H1 (cell line): Measurements from ENCODE around the gene GLI1. TPM values are rescaled to one million over a fixed set of nuclear protein-coding genes. Genes with fewer than 3 reads are reported as not detected.
A peak's percentile ranks its signal among the peaks of the same experiment; 100 is the strongest.

Experiments used
- ASH2L ChIP-seq: fragments of 200-600, 300-600 bp; sonication (generic); IDR thresholded peaks from one replicate; pipeline ENCODE4 v1.7.1; 2017; ENCODE audit warnings: low read length
- BRCA1 ChIP-seq: IDR thresholded peaks from 2 replicates; pipeline ENCODE4 v1.6.1; 2012; ENCODE audit warnings: low read depth, low read length, improper control_type of control experiment
- CBX5 ChIP-seq: fragments of 300-800, 300-1000 bp; sonication (generic); IDR thresholded peaks from 2 replicates; pipeline ENCODE4 v1.7.1; 2016; ENCODE audit warnings: antibody characterized with exemption, low read length, low read depth
- GTF2F1 ChIP-seq: IDR thresholded peaks from 2 replicates; pipeline ENCODE4 v1.6.1; 2012; ENCODE audit warnings: low read depth, low read length, improper control_type of control experiment, borderline replicate concordance
- HDAC6 ChIP-seq: IDR thresholded peaks from one replicate; pipeline ENCODE4 v1.7.1; 2012; ENCODE audit warnings: low read depth, mild to moderate bottlenecking, inconsistent platforms, low read length, moderate library complexity
- JUN ChIP-seq: IDR thresholded peaks from 2 replicates; pipeline ENCODE4 v1.6.1; 2011; ENCODE audit warnings: low read depth, mild to moderate bottlenecking, improper control_type of control experiment, low read length
- JUND ChIP-seq: IDR thresholded peaks from 2 replicates; pipeline ENCODE4 v1.6.1; 2011; ENCODE audit warnings: mild to moderate bottlenecking, improper control_type of control experiment, low read length
- NRF1 ChIP-seq: IDR thresholded peaks from 2 replicates; pipeline ENCODE4 v1.6.1; 2011; ENCODE audit warnings: mild to moderate bottlenecking, low read depth, low read length, improper control_type of control experiment
- PHF8 ChIP-seq: fragments of 200-600 bp; sonication (generic); conservative IDR thresholded peaks from 2 replicates; pipeline ENCODE4 v1.7.1; 2012; ENCODE audit warnings: low read depth, mild to moderate bottlenecking, inconsistent platforms, low read length, moderate library complexity
- POLR2A ChIP-seq, 2 experiments: IDR thresholded peaks; 1 replicate in 1 of 2; 2 replicates in 1 of 2; pipeline ENCODE4 v1.6.1; 2011; ENCODE audit warnings: low read depth in 2 of 2, low read length in 2 of 2, mild to moderate bottlenecking in 2 of 2; ENCODE audit errors: control extremely low read depth in 1 of 2
- RAD21 ChIP-seq, 2 experiments: IDR thresholded peaks in 1 of 2; conservative IDR thresholded peaks in 1 of 2; 2 replicates each; pipeline ENCODE4 v1.6.1; 2011; ENCODE audit warnings: low read depth in 2 of 2, low read length in 2 of 2, improper control_type of control experiment in 1 of 2, inconsistent platforms in 1 of 2, mild to moderate bottlenecking in 1 of 2, moderate library complexity in 1 of 2
- SAP30 ChIP-seq: fragments of 300-600 bp; sonication (generic); IDR thresholded peaks from 2 replicates; pipeline ENCODE4 v1.7.1; 2012; ENCODE audit warnings: low read length, moderate library complexity, mild to moderate bottlenecking, inconsistent platforms; ENCODE audit not compliant: insufficient read depth, insufficient replicate concordance
- SIN3A ChIP-seq, 2 experiments: IDR thresholded peaks in 1 of 2; conservative IDR thresholded peaks in 1 of 2; 2 replicates each; pipeline ENCODE4 v1.6.1; 2011 to 2012; ENCODE audit warnings: low read length in 2 of 2, improper control_type of control experiment in 1 of 2, low read depth in 1 of 2, mild to moderate bottlenecking in 1 of 2
- SP1 ChIP-seq: IDR thresholded peaks from 2 replicates; pipeline ENCODE4 v1.6.1; 2011; ENCODE audit warnings: low read depth, low read length
- SP4 ChIP-seq: IDR thresholded peaks from 2 replicates; pipeline ENCODE4 v1.6.1; 2012; ENCODE audit warnings: low read length, inconsistent platforms
- TBP ChIP-seq: IDR thresholded peaks from 2 replicates; pipeline ENCODE4 v1.6.1; 2011; ENCODE audit warnings: low read depth, low read length, improper control_type of control experiment
- polyA plus RNA-seq, 7 experiments: library from polyadenylated mRNA; depleted of rRNA in 3 of 7; stranded (reverse) in 5 of 7; unstranded in 2 of 7; fragments of >200 nt in 5 of 7; fragments of 200-250 nt in 2 of 7; gene quantifications; 1 replicate in 5 of 7; 2 replicates in 1 of 7; 4 replicates in 1 of 7; pipeline versions ENCODE4 v1.2.1 to v1.2.3, GENCODE V29; 2011 to 2013; ENCODE audit warnings: missing spikeins in 2 of 7, mixed read lengths in 2 of 7
- total RNA-seq: library from RNA; stranded (reverse); fragmentation: NEBNext Ultra II Directional; extraction: Animal tissue kit (Norgen Biotek cat#: 25700); gene quantifications from 2 replicates; pipeline ENCODE4 v1.2.1, GENCODE V29; 2021
- TF ChIP-seq, protein P1 (sequence below), 3 experiments: IDR thresholded peaks; 1 replicate in 2 of 3; 2 replicates in 1 of 3; pipeline versions ENCODE4 v1.5.1 to v1.6.1; 2011; ENCODE audit warnings: low read length in 3 of 3, mild to moderate bottlenecking in 3 of 3, inconsistent platforms in 2 of 3, low read depth in 1 of 3, moderate library complexity in 1 of 3; ENCODE audit not compliant: insufficient read depth in 1 of 3; ENCODE audit errors: control extremely low read depth in 1 of 3
- TF ChIP-seq, protein P2 (sequence below): IDR thresholded peaks from 2 replicates; pipeline ENCODE4 v1.6.1; 2011; ENCODE audit warnings: low read length, improper control_type of control experiment
- TF ChIP-seq, protein P3 (sequence below): IDR thresholded peaks from 2 replicates; pipeline ENCODE4 v1.6.1; 2012; ENCODE audit warnings: inconsistent platforms

The GLI1 gene
- total and polyA plus RNA-seq, 2 of the 8 experiments (the other 6 are each of a cell fraction or from before 2014, with no cell fraction given): 23.5 to 25.3 TPM

DNA sequence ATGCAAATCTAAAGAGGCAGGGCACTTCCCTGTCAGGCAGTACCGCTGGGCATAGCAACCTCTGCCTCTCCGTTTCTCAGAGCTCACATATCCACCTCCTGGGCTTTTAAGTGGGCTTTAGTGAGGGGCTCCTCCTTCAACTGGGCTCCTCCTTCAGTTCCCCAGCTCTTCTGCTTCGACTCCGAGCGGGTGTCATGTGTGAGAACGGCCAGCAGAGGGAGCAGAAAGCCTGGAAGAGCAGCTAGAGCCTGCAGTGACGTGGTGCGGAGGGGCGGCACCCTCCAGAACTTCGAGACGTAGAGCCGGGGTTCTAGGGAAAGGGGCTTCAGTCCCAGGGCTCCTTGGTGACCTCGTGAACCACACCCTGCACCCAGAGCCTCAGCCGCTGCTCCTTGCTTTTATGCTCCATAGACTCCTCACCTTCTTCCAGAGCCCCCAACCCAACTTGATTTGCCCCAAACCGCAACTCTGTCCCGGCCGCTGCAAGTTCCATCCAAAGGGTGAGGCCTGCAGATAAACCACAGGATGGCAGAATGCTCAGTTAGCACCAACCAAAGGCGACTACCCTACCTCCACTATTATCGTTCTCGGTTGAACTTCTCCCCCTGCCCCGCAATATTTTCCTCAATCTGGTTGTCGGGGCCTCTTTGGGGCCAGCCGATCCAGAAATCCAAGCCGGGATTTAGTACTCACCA lies 383 bp upstream of the GLI1 start (continued):
- no peak for TF ChIP-seq HDAC6
- no peak for TF ChIP-seq BRCA1
- TF ChIP-seq RAD21 (IDR thresholded peaks at IDR 0.05 in 1 of 2, conservative IDR thresholded peaks at IDR 0.05 in 1 of 2; ENCODE audit: low read depth in 2 of 2, low read length in 2 of 2): peak; percentile 71 to 78
- TF ChIP-seq POLR2A (IDR thresholded peaks at IDR 0.05; ENCODE audit: control extremely low read depth in 1 of 2, low read depth in 2 of 2, low read length in 2 of 2): peak in 1 of 2 experiments; percentile 87; a peak in 2 of 3 replicates
- TF ChIP-seq ASH2L: peak; percentile 60
- no peak for TF ChIP-seq CBX5
- TF ChIP-seq TBP: peak; percentile 85; the same call in 1 of the 2 replicates
- TF ChIP-seq GTF2F1: no peak
- TF ChIP-seq JUN: 0 out of 2 replicates have a peak, but pooled peaks have one; percentile 12
- no peak; the same call in 1 of the 2 replicates for TF ChIP-seq JUND
- no peak for TF ChIP-seq NRF1
- peak; percentile 46; the same call in 1 of the 2 replicates for TF ChIP-seq PHF8
- TF ChIP-seq SP1: peak; percentile 84
- TF ChIP-seq, protein P1, sequence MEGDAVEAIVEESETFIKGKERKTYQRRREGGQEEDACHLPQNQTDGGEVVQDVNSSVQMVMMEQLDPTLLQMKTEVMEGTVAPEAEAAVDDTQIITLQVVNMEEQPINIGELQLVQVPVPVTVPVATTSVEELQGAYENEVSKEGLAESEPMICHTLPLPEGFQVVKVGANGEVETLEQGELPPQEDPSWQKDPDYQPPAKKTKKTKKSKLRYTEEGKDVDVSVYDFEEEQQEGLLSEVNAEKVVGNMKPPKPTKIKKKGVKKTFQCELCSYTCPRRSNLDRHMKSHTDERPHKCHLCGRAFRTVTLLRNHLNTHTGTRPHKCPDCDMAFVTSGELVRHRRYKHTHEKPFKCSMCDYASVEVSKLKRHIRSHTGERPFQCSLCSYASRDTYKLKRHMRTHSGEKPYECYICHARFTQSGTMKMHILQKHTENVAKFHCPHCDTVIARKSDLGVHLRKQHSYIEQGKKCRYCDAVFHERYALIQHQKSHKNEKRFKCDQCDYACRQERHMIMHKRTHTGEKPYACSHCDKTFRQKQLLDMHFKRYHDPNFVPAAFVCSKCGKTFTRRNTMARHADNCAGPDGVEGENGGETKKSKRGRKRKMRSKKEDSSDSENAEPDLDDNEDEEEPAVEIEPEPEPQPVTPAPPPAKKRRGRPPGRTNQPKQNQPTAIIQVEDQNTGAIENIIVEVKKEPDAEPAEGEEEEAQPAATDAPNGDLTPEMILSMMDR (IDR thresholded peaks at IDR 0.05; ENCODE audit: control extremely low read depth in 1 of 3, insufficient read depth in 1 of 3, low read depth in 1 of 3, low read length in 3 of 3): peak in 2 of 3 experiments; percentile 92 to 95; a peak in 3 of 4 replicates
- TF ChIP-seq SIN3A (conservative IDR thresholded peaks at IDR 0.05 in 1 of 2, IDR thresholded peaks at IDR 0.05 in 1 of 2; ENCODE audit: low read depth in 1 of 2, low read length in 2 of 2): peak; percentile 70 to 80; a peak in 2 of 4 replicates
- TF ChIP-seq, protein P2, sequence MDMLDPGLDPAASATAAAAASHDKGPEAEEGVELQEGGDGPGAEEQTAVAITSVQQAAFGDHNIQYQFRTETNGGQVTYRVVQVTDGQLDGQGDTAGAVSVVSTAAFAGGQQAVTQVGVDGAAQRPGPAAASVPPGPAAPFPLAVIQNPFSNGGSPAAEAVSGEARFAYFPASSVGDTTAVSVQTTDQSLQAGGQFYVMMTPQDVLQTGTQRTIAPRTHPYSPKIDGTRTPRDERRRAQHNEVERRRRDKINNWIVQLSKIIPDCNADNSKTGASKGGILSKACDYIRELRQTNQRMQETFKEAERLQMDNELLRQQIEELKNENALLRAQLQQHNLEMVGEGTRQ: no peak
- TF ChIP-seq, protein P3, sequence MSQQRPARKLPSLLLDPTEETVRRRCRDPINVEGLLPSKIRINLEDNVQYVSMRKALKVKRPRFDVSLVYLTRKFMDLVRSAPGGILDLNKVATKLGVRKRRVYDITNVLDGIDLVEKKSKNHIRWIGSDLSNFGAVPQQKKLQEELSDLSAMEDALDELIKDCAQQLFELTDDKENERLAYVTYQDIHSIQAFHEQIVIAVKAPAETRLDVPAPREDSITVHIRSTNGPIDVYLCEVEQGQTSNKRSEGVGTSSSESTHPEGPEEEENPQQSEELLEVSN: no peak
- TF ChIP-seq SAP30: no peak
- TF ChIP-seq SP4: peak; percentile 77; the same call in 1 of the 2 replicates
